ENCODE results near the gene PCSK2. TPM values are rescaled to one million over a fixed set of nuclear protein-coding genes. Genes with fewer than 3 reads are reported as not detected.

PCSK2 gene
- total RNA-seq, 1 experiment from 2014 or later, result 245 TPM

GRCh38 chr20:17513939-17514338, 287.1 kb downstream of the PCSK2 start:
- DNase-seq (ENCODE audit: low spot score), result no peak
- no peaks in the 10 kb centered on the region for H3K27me3 ChIP-seq (replicated peaks; ENCODE audit: insufficient read depth, low read depth, low read length, poor library complexity)
- intact Hi-C loops (cut with micrococcal nuclease; ENCODE audit: unreplicated experiment), result no loop called here
- H3K4me3 ChIP-seq (ENCODE audit: low read depth, low read length, poor library complexity, severe bottlenecking), result no peak overlapping the region
- H3K27ac ChIP-seq (ENCODE audit: low read depth, low read length, poor library complexity, severe bottlenecking), result no peak overlapping the region
- H3K36me3 ChIP-seq (ENCODE audit: insufficient read depth, low read length, poor library complexity, severe bottlenecking), result no peaks in the 10 kb centered on the region
- BruUV-seq (replicated peaks), result no TSS peak
- H3K4me1 ChIP-seq (ENCODE audit: insufficient read depth, low read length, poor library complexity, severe bottlenecking), result no peaks in the 10 kb centered on the region
- no peak for TF ChIP-seq CTCF (conservative IDR thresholded peaks at IDR 0.05; ENCODE audit: low read depth, low read length)
- TF ChIP-seq EZH2 (IDR thresholded peaks at IDR 0.05; ENCODE audit: borderline replicate concordance, low read depth, low read length, poor library complexity, severe bottlenecking), result no peak
- ChIA-PET CTCF (no interaction called here), POLR2A (ENCODE audit: low non-redundant PET) (no interaction called here)
- no peaks in the 10 kb centered on the region for H3K9me3 ChIP-seq (ENCODE audit: low read depth, low read length, poor library complexity, severe bottlenecking)

GRCh38 chr20:17515053-17515452, 288.2 kb downstream of the PCSK2 start:
- Histone ChIP-seq H3K4me1 (ENCODE audit: insufficient read depth, low read length, poor library complexity, severe bottlenecking) (peaks cover 6% of the 10 kb centered on the region), H3K4me3 (ENCODE audit: low read depth, low read length, poor library complexity, severe bottlenecking) (no peak overlapping the region), H3K9me3 (ENCODE audit: low read depth, low read length, poor library complexity, severe bottlenecking) (no peaks in the 10 kb centered on the region), H3K27ac (ENCODE audit: low read depth, low read length, poor library complexity, severe bottlenecking) (no peak overlapping the region), H3K27me3 (replicated peaks; ENCODE audit: insufficient read depth, low read depth, low read length, poor library complexity) (no peaks in the 10 kb centered on the region), H3K36me3 (ENCODE audit: insufficient read depth, low read length, poor library complexity, severe bottlenecking) (no peaks in the 10 kb centered on the region)
- ChIA-PET POLR2A (ENCODE audit: low non-redundant PET) (no interaction called here), CTCF (no interaction called here)
- intact Hi-C loops (cut with micrococcal nuclease; ENCODE audit: unreplicated experiment), result no loop called here
- TF ChIP-seq CTCF (conservative IDR thresholded peaks at IDR 0.05; ENCODE audit: low read depth, low read length) (no peak), EZH2 (IDR thresholded peaks at IDR 0.05; ENCODE audit: borderline replicate concordance, low read depth, low read length, poor library complexity, severe bottlenecking) (no peak)
- DNase-seq (ENCODE audit: low spot score), result no peak
- no TSS peak for BruUV-seq (replicated peaks)

- intact Hi-C loops (cut with micrococcal nuclease; ENCODE audit: unreplicated experiment), result no loop called here
- CTCF ChIA-PET, result no interaction called here
- peaks cover 22% of the 10 kb centered on the region for H3K4me1 ChIP-seq (ENCODE audit: insufficient read depth, low read length, poor library complexity, severe bottlenecking)
- no peak for TF ChIP-seq CTCF (conservative IDR thresholded peaks at IDR 0.05; ENCODE audit: low read depth, low read length)
- no peak for TF ChIP-seq EZH2 (IDR thresholded peaks at IDR 0.05; ENCODE audit: borderline replicate concordance, low read depth, low read length, poor library complexity, severe bottlenecking)
- no peaks in the 10 kb centered on the region for H3K36me3 ChIP-seq (ENCODE audit: insufficient read depth, low read length, poor library complexity, severe bottlenecking)
- H3K9me3 ChIP-seq (ENCODE audit: low read depth, low read length, poor library complexity, severe bottlenecking), result no peaks in the 10 kb centered on the region
- H3K27me3 ChIP-seq (replicated peaks; ENCODE audit: insufficient read depth, low read depth, low read length, poor library complexity), result no peaks in the 10 kb centered on the region
- H3K4me3 ChIP-seq (ENCODE audit: low read depth, low read length, poor library complexity, severe bottlenecking), result no peak overlapping the region
- no peak overlapping the region for H3K27ac ChIP-seq (ENCODE audit: low read depth, low read length, poor library complexity, severe bottlenecking)
- no peak for DNase-seq (ENCODE audit: low spot score)
- POLR2A ChIA-PET (ENCODE audit: low non-redundant PET), result no interaction called here
- BruUV-seq (replicated peaks), result no TSS peak
Measured at GRCh38 chr20:17518339-17519052, 291.7 kb downstream of the PCSK2 start.

Data from A673 (cell line).